ENCODE data around the gene DHX16. TPM values are rescaled to one million over a fixed set of nuclear protein-coding genes. Genes with fewer than 3 reads are reported as not detected.
A peak's percentile ranks its signal among the peaks of the same experiment; 100 is the strongest.
"Not testable (repeated sequence)": the region's sequence is repeated elsewhere in the genome, so short reads cannot be mapped to it uniquely, and the experiment has no call there.

Gene DHX16
- total RNA-seq = 10 to 100 TPM; 15.9 to 16.1 TPM
- polyA plus RNA-seq (2013, experiment 1 of 2) = 38.4 TPM
- polyA plus RNA-seq (2013, experiment 2 of 2) = 51.5 TPM
- 49.4 to 142 (median 102) reads per million in 172 experiments for total RNA-seq

GRCh38 chr6:30672445-30673253, at the start of gene DHX16:
Gene DHX16 (minus strand): TSS chr6:30673006. CDS start chr6:30672841, 165 bp downstream.
- Histone ChIP-seq H3K4me1 (ENCODE audit: insufficient read depth, low read length) (peaks cover 18% of the 10 kb centered on the region), H3K36me3 (ENCODE audit: insufficient read depth, low read length) (peaks cover 46% of the 10 kb centered on the region), H3K4me3 (ENCODE audit: low read length) (peak within 1 kb of the TSS; percentile 98), H3K27me3 (ENCODE audit: control insufficient read depth in 1 of 2, insufficient read depth in 2 of 2, low read length in 2 of 2) (no peaks in the 10 kb centered on the region), H3K27ac (ENCODE audit: low read depth in 1 of 2, low read length in 2 of 2) (peak within 1 kb of the TSS; percentile 49 to 59), H3K9me3 (ENCODE audit: control insufficient read depth in 1 of 2, insufficient read depth in 1 of 2, low read length in 2 of 2) (no peaks in the 10 kb centered on the region)
- peaks cover 49% of the 10 kb centered on the region for H3K4me1 Mint-ChIP-seq (ENCODE audit: low read depth)
- peak within 1 kb of the TSS; percentile 86 for H3K27ac Mint-ChIP-seq
- DNase-seq (peak; percentile 79 to 95 (median 84)), ATAC-seq (ENCODE audit: poor library complexity) (peak; percentile 76)
- ChIA-PET CTCF (interaction anchor here (0.5 to 15.4 kb wide), 14 partner anchors 9 to 241 kb away, joined by 3 to 526 read pairs (median 3); partner anchors contain the start of genes C6orf136, MDC1, MRPS18B and TUBB), POLR2A (interaction anchor here (0.6 to 2.4 kb wide), 13 partner anchors 26 to 131 kb away, joined by 3 to 17 read pairs (median 4); partner anchors contain the start of genes C6orf136, MDC1, MRPS18B and PPP1R10)
- H3K4me3 Mint-ChIP-seq = peak within 1 kb of the TSS; percentile 87
- H3K36me3 Mint-ChIP-seq (ENCODE audit: low read depth) = peaks cover 55% of the 10 kb centered on the region
- peak; percentile 69 for TF ChIP-seq CTCF (IDR thresholded peaks at IDR 0.05)
- H3K27me3 Mint-ChIP-seq = no peaks in the 10 kb centered on the region
- no peaks in the 10 kb centered on the region for H3K9me3 Mint-ChIP-seq
- intact Hi-C loops (cut with DNase I, micrococcal nuclease) = loop anchor here (2.0 to 5.0 kb wide), 6 partner anchors 26 to 190 kb away; partner anchors contain the start of genes ATAT1 (in 2 of the 2), C6orf136 (in 1 of the 2), MRPS18B (in 1 of the 2) and PPP1R10 (in 1 of the 2)

- peaks cover 67% of the 10 kb centered on the region for H3K4me1 ChIP-seq (ENCODE audit: insufficient read depth, low read length)
Observed at GRCh38 chr6:30722025-30722279, 49.1 kb upstream of the DHX16 start.

GRCh38 chr6:30721198-30722024, 48.6 kb upstream of the DHX16 start:
- Mint-ChIP-seq H3K36me3 (ENCODE audit: low read depth) (peaks cover 69% of the 10 kb centered on the region), H3K27me3 (no peaks in the 10 kb centered on the region), H3K4me3 (peak overlapping the region; percentile 99), H3K4me1 (ENCODE audit: low read depth) (peaks cover 73% of the 10 kb centered on the region), H3K27ac (peak overlapping the region; percentile 95), H3K9me3 (no peaks in the 10 kb centered on the region)
- no peaks in the 10 kb centered on the region for H3K9me3 ChIP-seq (ENCODE audit: control insufficient read depth in 1 of 2, insufficient read depth in 1 of 2, low read length in 2 of 2)
- TF ChIP-seq CTCF (IDR thresholded peaks at IDR 0.05) = peak; percentile 23
- DNase-seq = peak; percentile 89 to 99 (median 95)
- H3K4me3 ChIP-seq (ENCODE audit: low read length) = peak overlapping the region; percentile 73
- H3K4me1 ChIP-seq (ENCODE audit: insufficient read depth, low read length) = peaks cover 73% of the 10 kb centered on the region
- peak overlapping the region; percentile 85 for H3K27ac ChIP-seq (ENCODE audit: low read depth in 1 of 2, low read length in 2 of 2)
- peaks cover 39% of the 10 kb centered on the region for H3K36me3 ChIP-seq (ENCODE audit: insufficient read depth, low read length)
- intact Hi-C loops (cut with DNase I, micrococcal nuclease) = loop anchor here (1.0 to 5.0 kb wide), 9 partner anchors 9 to 239 kb away; partner anchors contain the start of genes MRPS18B (in 2 of the 2), PPP1R10 (in 2 of the 2), ABCF1 (in 1 of the 2) and ATAT1 (in 1 of the 2)
- ChIA-PET POLR2A (interaction anchor here (0.7 to 11.0 kb wide), 21 partner anchors 10 to 508 kb away, joined by 3 to 381 read pairs (median 7); partner anchors contain the start of genes ABCF1, DHX16, FLOT1 and GTF2H4), CTCF (interaction anchor here (1.0 to 20.2 kb wide), 14 partner anchors 10 to 268 kb away, joined by 3 to 526 read pairs (median 6); partner anchors contain the start of genes ABCF1, ATAT1, DHX16 and MRPS18B)
- no peaks in the 10 kb centered on the region for H3K27me3 ChIP-seq (ENCODE audit: control insufficient read depth in 1 of 2, insufficient read depth in 2 of 2, low read length in 2 of 2)
- ATAC-seq (ENCODE audit: poor library complexity) = peak; percentile 35

More at GRCh38 chr6:30722025-30722279, 49.1 kb upstream of the DHX16 start:
- peak in 4 of 14 experiments; percentile 8 to 74 (median 48) for DNase-seq
- Histone ChIP-seq H3K27ac (ENCODE audit: low read depth in 1 of 2, low read length in 2 of 2) (peak overlapping the region; percentile 57 to 85), H3K36me3 (ENCODE audit: insufficient read depth, low read length) (peaks cover 45% of the 10 kb centered on the region), H3K4me3 (ENCODE audit: low read length) (peak overlapping the region; percentile 63)
- H3K27me3 Mint-ChIP-seq; H3K9me3 ChIP-seq (ENCODE audit: control insufficient read depth in 1 of 2, insufficient read depth in 1 of 2, low read length in 2 of 2); H3K27me3 ChIP-seq (ENCODE audit: control insufficient read depth in 1 of 2, insufficient read depth in 2 of 2, low read length in 2 of 2); H3K9me3 Mint-ChIP-seq; ATAC-seq (ENCODE audit: poor library complexity): not testable (repeated sequence)
- Mint-ChIP-seq H3K27ac (peak overlapping the region; percentile 95), H3K36me3 (ENCODE audit: low read depth) (peaks cover 73% of the 10 kb centered on the region), H3K4me1 (ENCODE audit: low read depth) (peaks cover 70% of the 10 kb centered on the region), H3K4me3 (peak overlapping the region; percentile 99)
- ChIA-PET POLR2A (interaction anchor here (0.7 to 11.0 kb wide), 22 partner anchors 9 to 255 kb away, joined by 3 to 381 read pairs (median 6); partner anchors contain the start of genes ABCF1, DHX16, FLOT1 and GTF2H4), CTCF (interaction anchor here (0.6 to 20.2 kb wide), 17 partner anchors 10 to 268 kb away, joined by 3 to 526 read pairs (median 6); partner anchors contain the start of genes ABCF1, ATAT1, DHX16 and MRPS18B)
- intact Hi-C loops (cut with DNase I, micrococcal nuclease) = loop anchor here (1.0 to 5.0 kb wide), 7 partner anchors 8 to 239 kb away; partner anchors contain the start of genes ABCF1 (in 1 of the 2) and ATAT1 (in 1 of the 2)
